ENCODE data around the gene SYT1.
A peak's percentile ranks its signal among the peaks of the same experiment; 100 is the strongest.
"Not testable (repeated sequence)": the region's sequence is repeated elsewhere in the genome, so short reads cannot be mapped to it uniquely, and the experiment has no call there.

The SYT1 gene

GRCh38 chr12:78864403-78864869, at the start of gene SYT1:
SYT1 (plus strand) TSS chr12:78864774.
- DNase-seq, result peak; percentile 95 to 97

GRCh38 chr12:78818487-78818886, 46.1 kb upstream of the SYT1 start:
- no peak for DNase-seq

- DNase-seq, result no peak
These were observed 43.6 kb upstream of the SYT1 start for GRCh38 chr12:78820946-78821345.

GRCh38 chr12:78824918-78825317, 39.7 kb upstream of the SYT1 start:
- no peak for DNase-seq

GRCh38 chr12:78829690-78830089, 34.9 kb upstream of the SYT1 start:
- no peak for DNase-seq

- no peak for DNase-seq
These were observed 29.1 kb upstream of the SYT1 start for GRCh38 chr12:78835493-78835892.

GRCh38 chr12:78840518-78841019, 24.0 kb upstream of the SYT1 start:
- DNase-seq, result not testable (repeated sequence)

GRCh38 chr12:78853231-78853630, 11.3 kb upstream of the SYT1 start:
- no peak for DNase-seq

- DNase-seq, result peak; percentile 72 to 87
These were observed 832 bp upstream of the SYT1 start for GRCh38 chr12:78863482-78864402.

- DNase-seq, result peak; percentile 25 to 59
These were observed 393 bp downstream of the SYT1 start for GRCh38 chr12:78864870-78865463.

GRCh38 chr12:78865516-78865915, 942 bp downstream of the SYT1 start:
- DNase-seq, result peak; percentile 52 to 76

GRCh38 chr12:78866518-78866917, 1.9 kb downstream of the SYT1 start:
- DNase-seq, result peak in 1 of 2 experiments; percentile 45

GRCh38 chr12:78870539-78870938, 6.0 kb downstream of the SYT1 start:
- DNase-seq, result no peak

GRCh38 chr12:78871566-78871965, 7.0 kb downstream of the SYT1 start:
- peak in 1 of 2 experiments; percentile 23 for DNase-seq

GRCh38 chr12:78878459-78878858, 13.9 kb downstream of the SYT1 start:
- no peak for DNase-seq

GRCh38 chr12:78878866-78879265, 14.3 kb downstream of the SYT1 start:
- no peak for DNase-seq

- no peak for DNase-seq
These were observed 15.5 kb downstream of the SYT1 start for GRCh38 chr12:78880078-78880477.

- no peak for DNase-seq
These were observed 17.1 kb downstream of the SYT1 start for GRCh38 chr12:78881685-78882084.

GRCh38 chr12:78885466-78885865, 20.9 kb downstream of the SYT1 start:
- DNase-seq, result peak; percentile 25 to 67

GRCh38 chr12:78886719-78887407, 22.3 kb downstream of the SYT1 start:
- no peak for DNase-seq

GRCh38 chr12:78887444-78887843, 22.9 kb downstream of the SYT1 start:
- DNase-seq, result no peak

GRCh38 chr12:78888568-78888967, 24.0 kb downstream of the SYT1 start:
- no peak for DNase-seq

GRCh38 chr12:78891646-78892353, 27.2 kb downstream of the SYT1 start:
- DNase-seq, result peak in 1 of 2 experiments; percentile 39

Data from NCI-H524 (cell line).